NCI-H1930 (cell line): ENCODE measurements around the gene ARID1A.

ENCODE experiments used
- DNase-seq, 2 experiments: peaks; one replicate each; lab custom pipeline; 2025; lab: John Stamatoyannopoulos, UW

ARID1A gene

GRCh38 chr1:26728645-26729044 lies 32.8 kb downstream of the ARID1A start:
- no peak for DNase-seq

GRCh38 chr1:26729633-26730032 lies 33.8 kb downstream of the ARID1A start:
- no peak for DNase-seq

GRCh38 chr1:26730695-26731094 lies 34.9 kb downstream of the ARID1A start:
- DNase-seq, result no peak

- no peak for DNase-seq
These were observed 35.6 kb downstream of the ARID1A start for GRCh38 chr1:26731233-26731902.

- DNase-seq, result no peak
These were observed 37.6 kb downstream of the ARID1A start for GRCh38 chr1:26733392-26733791.

GRCh38 chr1:26733982-26734381 lies 38.2 kb downstream of the ARID1A start:
- DNase-seq, result no peak

- DNase-seq, result no peak
These were observed 38.8 kb downstream of the ARID1A start for GRCh38 chr1:26734501-26735058.

GRCh38 chr1:26739329-26739914 lies 43.6 kb downstream of the ARID1A start:
- DNase-seq, result no peak

GRCh38 chr1:26740023-26740634 lies 44.3 kb downstream of the ARID1A start:
- no peak for DNase-seq

- no peak for DNase-seq
These were observed 45.1 kb downstream of the ARID1A start for GRCh38 chr1:26740952-26741351.

- no peak for DNase-seq
These were observed 47.7 kb downstream of the ARID1A start for GRCh38 chr1:26743426-26744059.

GRCh38 chr1:26744075-26744959 lies 48.5 kb downstream of the ARID1A start:
- DNase-seq, result no peak

- DNase-seq, result no peak
These were observed 49.4 kb downstream of the ARID1A start for GRCh38 chr1:26745191-26745590.

GRCh38 chr1:26747048-26747447 lies 51.2 kb downstream of the ARID1A start:
- no peak for DNase-seq

GRCh38 chr1:26748351-26748750 lies 52.5 kb downstream of the ARID1A start:
- no peak for DNase-seq

- no peak for DNase-seq
These were observed 53.6 kb downstream of the ARID1A start for GRCh38 chr1:26749458-26749857.

GRCh38 chr1:26750428-26750827 lies 54.6 kb downstream of the ARID1A start:
- no peak for DNase-seq

- no peak for DNase-seq
These were observed 56.7 kb downstream of the ARID1A start for GRCh38 chr1:26752519-26752918.

GRCh38 chr1:26754086-26754874 lies 58.5 kb downstream of the ARID1A start:
- no peak for DNase-seq

GRCh38 chr1:26758358-26758757 lies 62.5 kb downstream of the ARID1A start:
- DNase-seq, result no peak

- DNase-seq, result no peak
These were observed 63.7 kb downstream of the ARID1A start for GRCh38 chr1:26759531-26759930.
